GM23338 (cell line): Measurements from ENCODE around the gene SRGAP1. TPM values are rescaled to one million over a fixed set of nuclear protein-coding genes. Genes with fewer than 3 reads are reported as not detected.
A peak's percentile ranks its signal among the peaks of the same experiment; 100 is the strongest.

Experiments
- ATAC-seq: fragments of 200-7000 bp; cut with Tn5 transposase; 3 replicates; pipeline ENCODE4 v1.9.1; 2020
- DNase-seq: peaks from one replicate; pipeline ENCODE4 v3.0.0-alpha.2; 2015; ENCODE audit warnings: low spot score
- H2AFZ ChIP-seq: fragments of 200-600 bp; sonication (generic); 2 replicates; pipeline ENCODE4 v1.8.0; 2016; ENCODE audit warnings: antibody characterized with exemption, mild to moderate bottlenecking, moderate library complexity
- H3F3A ChIP-seq: fragments of 200-600 bp; sonication (generic); replicated peaks from 2 replicates; pipeline ENCODE4 v1.8.0; 2017; ENCODE audit warnings: antibody characterized with exemption, mixed run types, low read depth
- H3K27ac ChIP-seq: fragments of 200-600 bp; sonication (generic); 2 replicates; pipeline ENCODE4 v1.6.1; 2016; ENCODE audit warnings: low read depth
- H3K27me3 ChIP-seq: fragments of 200-600 bp; sonication (generic); 2 replicates; pipeline ENCODE4 v1.8.0; 2016; ENCODE audit warnings: mild to moderate bottlenecking, mixed run types, moderate library complexity; ENCODE audit not compliant: insufficient read depth
- H3K36me3 ChIP-seq: fragments of 200-600 bp; sonication (generic); 2 replicates; pipeline ENCODE4 v1.8.0; 2016; ENCODE audit warnings: mild to moderate bottlenecking; ENCODE audit not compliant: insufficient read depth
- H3K4me1 ChIP-seq: fragments of 200-600 bp; sonication (generic); 2 replicates; pipeline ENCODE4 v1.8.0; 2016; ENCODE audit warnings: mild to moderate bottlenecking, moderate library complexity; ENCODE audit not compliant: insufficient read depth
- H3K4me2 ChIP-seq: fragments of 200-600 bp; sonication (generic); 2 replicates; pipeline ENCODE4 v1.7.1; 2017; ENCODE audit warnings: mixed run types
- H3K4me3 ChIP-seq: fragments of 200-600 bp; sonication (generic); 2 replicates; pipeline ENCODE4 v1.6.1; 2016; ENCODE audit warnings: mixed run types
- H3K79me2 ChIP-seq: fragments of 200-600 bp; sonication (generic); replicated peaks from 2 replicates; pipeline ENCODE4 v1.8.0; 2017; ENCODE audit warnings: mild to moderate bottlenecking; ENCODE audit not compliant: insufficient read depth
- H3K9me2 ChIP-seq: fragments of 200-600 bp; sonication (generic); 2 replicates; pipeline ENCODE4 v1.8.0; 2017; ENCODE audit not compliant: insufficient read depth
- H4K20me1 ChIP-seq: fragments of 200-600 bp; sonication (generic); replicated peaks from 2 replicates; pipeline ENCODE4 v1.8.0; 2017; ENCODE audit warnings: mild to moderate bottlenecking; ENCODE audit not compliant: insufficient read depth
- H3K27ac Mint-ChIP-seq: 2 replicates; pipeline ENCODE4 v1.8.0; 2020; ENCODE audit warnings: inconsistent platforms, mild to moderate bottlenecking, moderate library complexity, mixed read lengths
- H3K27me3 Mint-ChIP-seq: 3 replicates; pipeline ENCODE4 v1.8.0; 2022; ENCODE audit warnings: low read depth, mild to moderate bottlenecking, moderate library complexity, mixed read lengths, inconsistent platforms; ENCODE audit not compliant: insufficient read depth, poor library complexity
- H3K36me3 Mint-ChIP-seq: 3 replicates; pipeline ENCODE4 v1.8.0; 2021; ENCODE audit warnings: low read depth, mild to moderate bottlenecking, inconsistent platforms, moderate library complexity, mixed read lengths
- H3K4me1 Mint-ChIP-seq: 3 replicates; pipeline ENCODE4 v1.8.0; 2020; ENCODE audit warnings: mild to moderate bottlenecking, inconsistent platforms, mixed read lengths
- H3K4me3 Mint-ChIP-seq: 3 replicates; pipeline ENCODE4 v1.8.0; 2021; ENCODE audit warnings: moderate library complexity, mild to moderate bottlenecking, inconsistent platforms, mixed read lengths
- H3K9me3 Mint-ChIP-seq: 3 replicates; pipeline ENCODE4 v1.8.0; 2020; ENCODE audit warnings: moderate library complexity, mild to moderate bottlenecking, inconsistent platforms, mixed read lengths
- CREB1 ChIP-seq: fragments of 250-450 bp; sonication (Bioruptor Pico); IDR thresholded peaks from 2 replicates; pipeline ENCODE4 v1.5.0; 2020; ENCODE audit warnings: low read depth, mild to moderate bottlenecking, moderate library complexity
- REST ChIP-seq: IDR thresholded peaks from one replicate; pipeline ENCODE4 v1.6.1; 2018; ENCODE audit warnings: antibody characterized with exemption; ENCODE audit not compliant: unreplicated experiment
- STAT1 ChIP-seq: IDR thresholded peaks from one replicate; pipeline ENCODE4 v1.6.1; 2016; ENCODE audit warnings: antibody characterized with exemption; ENCODE audit not compliant: unreplicated experiment
- ZNF331 ChIP-seq: fragments of 250-450 bp; sonication (Bioruptor Pico); IDR thresholded peaks from 2 replicates; pipeline ENCODE4 v1.5.0; 2020; ENCODE audit warnings: low read depth, mild to moderate bottlenecking, moderate library complexity
- ZNF462 ChIP-seq: fragments of 250-450 bp; sonication (Bioruptor Pico); IDR thresholded peaks from 2 replicates; pipeline ENCODE4 v1.5.0; 2020; ENCODE audit warnings: mild to moderate bottlenecking, moderate library complexity
- polyA plus RNA-seq: library from polyadenylated mRNA; unstranded; fragments of >200 nt; fragmentation: Nextera tagmentation; extraction: Ambion mirVana; gene quantifications from 2 replicates; pipeline ENCODE4 v1.2.1, GENCODE V29; 2016
- total RNA-seq: library from RNA; depleted of rRNA; stranded (reverse); fragments of >200 nt; shearing (Covaris generic); gene quantifications from 2 replicates; pipeline ENCODE4 v1.2.3, GENCODE V29; 2014

Gene SRGAP1
- total and polyA plus RNA-seq, 2 experiments from 2014 or later = 6.1 to 8.1 TPM

GRCh38 chr12:64205542-64205941, 361.0 kb downstream of the SRGAP1 start (continued):
- TF ChIP-seq ZNF462 (CRISPR knock-in tag) (no peak), STAT1 (no peak)

- Mint-ChIP-seq H3K27me3 (no peaks in the 10 kb centered on the region), H3K27ac (no peak overlapping the region), H3K36me3 (peaks cover 13% of the 10 kb centered on the region), H3K4me3 (no peak overlapping the region), H3K9me3 (no peaks in the 10 kb centered on the region), H3K4me1 (no peaks in the 10 kb centered on the region)
- Histone ChIP-seq H3K36me3 (no peaks in the 10 kb centered on the region), H3K4me3 (no peak overlapping the region), H3K27me3 (no peaks in the 10 kb centered on the region), H3K79me2 (no peaks in the 10 kb centered on the region), H2AFZ (no peak overlapping the region), H3K27ac (0 out of 2 replicates have a peak overlapping the region, but pooled peaks have one; percentile 45), H3F3A (no peaks in the 10 kb centered on the region), H3K4me1 (no peaks in the 10 kb centered on the region), H3K4me2 (no peak overlapping the region), H3K9me2 (no peaks in the 10 kb centered on the region), H4K20me1 (no peaks in the 10 kb centered on the region; the same call in 1 of the 2 replicates)
- DNase-seq = no peak
- ATAC-seq = no peak
- TF ChIP-seq CREB1 (CRISPR knock-in tag) (no peak), ZNF462 (CRISPR knock-in tag) (no peak), ZNF331 (CRISPR knock-in tag) (no peak), REST (no peak)
Observed at GRCh38 chr12:64207453-64207852, 363.0 kb downstream of the SRGAP1 start.
